Hematopoietic multipotent progenitor cell treated with erythropoietin and hydrocortisone succinate and interleukin-3 and kit ligand, for 4 days (in vitro differentiated cells): ENCODE data around the gene ALS2CL.
"Not testable (repeated sequence)": the region's sequence is repeated elsewhere in the genome, so short reads cannot be mapped to it uniquely, and the experiment has no call there.

Experiments
- DNase-seq: peaks from one replicate; pipeline ENCODE4 v3.0.0-alpha.2; 2015

ALS2CL gene

GRCh38 chr3:46693038-46693891 lies at the start of gene ALS2CL:
Gene ALS2CL, minus strand, starts transcription at chr3:46693679. Its CDS starts 4,239 bp downstream, at chr3:46689440.
- DNase-seq = peak; percentile 42

DNA sequence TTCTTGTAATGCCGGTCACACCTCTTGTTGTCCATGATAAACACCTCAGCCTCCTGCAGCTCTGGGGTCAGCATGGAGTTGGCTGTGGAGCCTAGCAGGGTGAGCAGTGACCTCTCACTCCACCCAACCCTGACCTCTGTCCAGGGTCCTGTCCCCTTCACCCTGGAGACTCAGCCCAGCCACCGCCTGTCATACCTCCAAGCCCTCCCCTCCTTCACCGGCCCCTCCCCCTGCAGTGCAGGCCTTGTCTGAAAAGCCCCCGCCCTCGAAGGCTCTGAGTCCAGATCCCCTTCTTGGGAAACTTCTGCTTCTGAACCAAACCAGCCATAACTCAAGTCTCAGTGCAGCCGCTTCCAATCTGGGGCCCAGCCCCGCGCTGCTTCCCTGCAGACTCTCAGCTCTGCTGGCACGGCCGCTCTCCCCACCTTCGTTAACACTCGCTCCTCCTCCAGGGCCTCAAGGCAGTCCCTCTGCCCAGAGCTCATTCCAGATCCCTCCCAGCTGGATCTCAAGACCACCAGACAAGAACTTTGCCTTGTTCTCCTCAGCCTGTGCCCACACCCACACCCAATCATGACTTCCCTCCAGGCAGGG lies 49.6 kb upstream of the ALS2CL start:
- no peak for DNase-seq

DNA sequence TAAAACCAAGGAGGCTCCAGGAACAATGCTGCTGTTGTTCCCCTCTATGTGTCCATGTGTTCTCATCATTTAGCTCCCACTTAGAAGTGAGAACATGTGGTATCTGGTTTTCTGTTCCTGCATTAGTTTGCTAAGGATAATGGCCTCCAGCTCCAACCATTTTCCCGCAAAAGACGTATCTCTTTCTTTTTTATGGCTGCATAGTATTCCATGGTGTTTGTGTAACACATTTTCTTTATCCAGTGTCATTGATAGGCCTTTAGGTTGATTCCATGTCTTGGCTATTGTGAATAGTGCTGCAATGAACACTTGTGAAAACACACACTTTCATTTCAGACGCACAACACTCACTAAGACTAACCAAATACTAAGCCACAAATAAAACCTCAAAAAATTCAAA lies 46.1 kb upstream of the ALS2CL start:
- DNase-seq = not testable (repeated sequence)

GRCh38 chr3:46737329-46737731 lies 43.9 kb upstream of the ALS2CL start:
- no peak for DNase-seq

DNA sequence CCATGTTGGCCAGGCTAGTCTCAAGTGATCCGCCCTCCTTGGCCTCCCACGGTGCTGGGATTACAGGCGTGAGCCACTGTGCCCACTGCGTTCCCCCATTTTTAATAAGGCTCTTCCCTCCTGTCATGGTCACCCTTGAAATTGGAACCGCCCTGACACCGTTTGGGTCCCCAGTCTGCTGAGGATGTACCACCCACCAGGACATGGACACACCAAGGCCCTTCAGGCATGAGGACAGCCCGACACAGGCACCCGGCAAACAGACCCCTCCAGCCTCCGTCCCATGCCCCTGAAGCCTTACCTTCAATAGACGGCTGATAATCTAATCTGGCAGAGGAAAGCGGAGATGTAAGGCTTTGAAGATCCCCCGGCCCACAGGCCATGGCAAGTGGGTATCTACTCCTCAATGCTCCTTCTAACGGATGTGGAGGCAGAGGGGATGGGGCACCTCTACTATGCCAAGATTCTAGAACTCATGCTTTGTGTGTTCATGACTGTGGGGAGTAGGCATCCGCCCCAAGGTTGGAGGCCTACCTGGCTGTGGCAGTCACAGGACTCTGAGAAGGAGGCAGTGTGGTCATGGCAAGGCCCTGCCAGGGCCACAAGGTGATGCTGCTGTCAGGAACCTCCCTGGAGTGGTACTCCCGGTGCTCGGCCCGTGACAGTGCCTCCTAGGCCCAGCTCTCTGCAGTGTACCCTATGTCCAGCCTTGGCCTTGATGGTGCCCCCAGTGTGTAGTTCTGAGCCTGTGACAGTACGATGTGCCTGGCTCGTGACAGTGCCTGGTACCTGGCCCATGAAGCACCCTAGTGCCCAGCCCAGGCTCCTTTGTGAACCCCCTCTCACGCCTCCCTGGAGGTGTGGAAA lies 42.8 kb upstream of the ALS2CL start:
- DNase-seq = no peak

GRCh38 chr3:46734773-46735172 lies 41.3 kb upstream of the ALS2CL start:
- DNase-seq = no peak

DNA sequence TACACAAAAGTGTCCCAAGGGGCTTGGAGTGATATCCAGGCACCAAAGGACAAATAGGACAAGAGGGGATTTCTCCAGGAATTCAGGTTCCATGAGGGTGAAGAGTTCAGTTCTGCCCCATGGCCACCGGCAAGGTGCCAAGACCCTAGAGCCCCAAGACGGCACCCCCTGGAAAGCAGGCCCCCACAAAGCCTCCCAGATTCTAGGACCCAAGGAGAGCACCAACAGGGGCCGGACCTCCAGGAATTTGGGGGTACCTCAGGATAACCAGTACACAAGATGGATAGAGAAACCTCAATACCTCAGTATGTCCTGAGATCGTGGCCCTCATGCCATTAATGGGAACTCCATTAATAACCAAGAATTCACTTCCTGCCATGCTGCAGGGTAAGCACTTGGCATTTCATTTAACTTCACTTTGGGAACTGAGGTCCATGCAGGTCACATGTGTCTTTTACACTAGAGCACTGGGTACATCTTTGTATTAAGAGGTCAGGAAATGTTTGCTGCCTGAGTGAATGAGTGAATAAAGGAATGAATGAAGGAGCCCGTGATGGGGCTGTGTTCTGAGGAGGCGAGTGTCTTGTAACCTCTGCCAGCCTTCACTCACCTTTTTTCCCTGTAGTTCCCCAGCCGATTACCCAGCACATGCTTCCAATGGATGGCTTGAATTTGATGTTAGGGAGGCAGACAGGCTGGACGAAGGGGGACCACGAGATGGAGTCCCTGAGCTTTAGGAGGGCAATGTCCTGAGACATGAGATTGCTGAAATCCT lies 39.7 kb upstream of the ALS2CL start:
- DNase-seq = no peak

GRCh38 chr3:46731795-46732194 lies 38.3 kb upstream of the ALS2CL start:
- DNase-seq = no peak

DNA sequence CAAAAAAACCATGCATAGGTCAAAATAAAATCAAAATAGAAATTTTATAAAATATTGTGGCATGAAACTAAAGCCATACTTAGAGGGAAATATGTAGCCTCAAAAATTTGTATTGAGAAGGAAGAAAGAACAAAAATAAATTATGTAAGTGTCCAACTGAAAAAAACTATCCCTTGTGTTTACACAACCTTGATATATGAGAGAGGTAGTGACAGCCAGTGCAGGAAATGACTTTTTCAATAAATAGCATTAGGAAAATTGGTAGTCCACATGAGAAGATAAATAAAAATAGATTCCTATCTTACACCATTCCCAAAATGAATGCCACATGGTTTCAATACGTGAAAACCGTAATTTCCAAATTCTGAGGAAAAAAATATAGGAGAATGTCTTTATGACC lies 37.3 kb upstream of the ALS2CL start:
- DNase-seq = no peak

DNA sequence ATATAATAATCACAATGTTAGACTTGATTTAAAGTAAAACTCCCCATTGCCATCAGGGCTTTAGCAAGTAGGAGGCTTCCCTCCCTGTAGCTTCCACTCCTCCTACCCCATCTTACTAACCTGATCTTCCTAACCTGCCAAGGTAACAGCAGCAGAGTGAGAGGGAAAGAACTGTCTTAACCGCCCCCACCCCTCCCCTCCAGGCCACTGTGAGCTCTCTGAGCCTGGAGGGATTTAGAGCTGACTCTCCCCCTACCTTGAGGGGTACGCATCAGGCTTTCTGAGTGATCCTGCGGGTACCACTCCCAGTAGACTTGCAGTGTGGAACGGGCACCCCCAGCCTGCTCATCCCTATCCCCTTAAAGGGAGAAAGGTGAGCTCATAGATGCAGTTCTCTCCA lies 35.6 kb upstream of the ALS2CL start:
- DNase-seq = no peak

- DNase-seq = no peak
These were observed 32.3 kb upstream of the ALS2CL start for GRCh38 chr3:46725621-46726314.

DNA sequence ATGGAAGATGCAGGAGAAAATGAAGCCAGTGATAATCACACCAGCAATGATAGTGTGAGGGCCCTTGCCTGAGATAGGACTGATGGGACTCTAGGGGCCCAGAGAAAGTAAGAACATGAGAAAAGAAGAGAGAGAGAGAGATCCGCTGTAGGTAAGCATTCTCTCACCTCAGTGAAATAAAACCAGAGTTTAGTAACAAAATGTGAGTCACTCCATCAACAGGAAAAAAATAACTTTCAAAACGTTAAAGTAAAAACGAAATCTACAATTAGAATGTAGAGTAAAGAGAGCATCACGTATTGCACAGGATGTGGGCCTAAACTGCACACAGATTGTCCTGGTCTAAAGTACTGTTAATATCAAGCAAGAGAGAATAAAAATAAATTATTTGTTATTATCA lies 30.9 kb upstream of the ALS2CL start:
- DNase-seq = no peak

- no peak for DNase-seq
These were observed 29.0 kb upstream of the ALS2CL start for GRCh38 chr3:46722443-46722842.

- no peak for DNase-seq
These were observed 27.5 kb upstream of the ALS2CL start for GRCh38 chr3:46721009-46721408.

DNA sequence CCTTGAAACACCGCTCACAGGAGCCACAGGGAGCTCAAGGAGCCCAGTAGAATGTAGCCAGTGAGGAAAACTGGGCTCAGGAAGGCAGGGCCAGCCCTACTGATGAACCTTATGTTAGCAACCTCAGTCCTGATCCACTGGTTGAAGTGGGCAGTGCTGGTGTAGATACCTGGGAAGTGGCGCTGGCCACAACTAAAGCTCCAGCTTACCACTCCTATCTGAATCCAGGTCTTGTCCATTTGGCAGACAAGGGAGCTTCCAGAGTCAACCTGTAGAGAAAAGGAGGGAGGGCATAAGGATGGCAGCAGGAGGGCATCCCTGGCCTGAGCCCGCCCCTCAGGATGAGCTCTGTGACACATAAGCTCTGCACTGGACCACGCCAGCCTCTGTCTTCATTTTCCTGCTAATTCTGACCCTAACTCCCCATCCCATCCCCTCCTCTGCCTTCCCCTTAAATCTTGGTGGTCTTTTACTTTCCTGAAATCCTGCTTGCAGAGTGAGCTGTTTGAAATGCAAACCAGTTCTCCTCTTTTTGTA lies 26.3 kb upstream of the ALS2CL start:
- no peak for DNase-seq

DNA sequence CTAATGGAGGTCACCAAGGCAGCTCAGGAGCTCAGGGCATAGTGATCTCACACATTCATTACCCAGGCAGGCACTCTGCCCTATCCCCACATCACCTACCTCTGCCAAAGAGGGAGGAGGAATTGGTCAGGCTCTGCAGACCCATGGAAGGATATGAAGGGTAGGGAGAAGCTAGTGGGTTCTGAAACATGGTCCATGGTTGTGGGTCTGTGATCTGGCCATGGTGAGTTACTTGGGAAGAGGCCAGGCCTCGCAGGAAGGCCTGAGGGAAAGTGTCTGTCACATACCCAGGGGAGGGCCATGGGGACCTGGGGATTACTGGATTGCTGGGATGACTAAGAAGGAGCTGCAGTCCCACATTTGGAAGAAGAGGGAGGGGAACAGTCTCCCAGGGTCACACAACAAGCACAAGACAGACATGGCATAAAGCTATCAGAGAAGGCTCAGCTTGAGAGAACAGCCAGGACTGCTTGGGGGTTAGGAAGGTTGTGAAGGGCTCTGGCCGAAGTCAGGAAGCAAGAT lies 25.6 kb upstream of the ALS2CL start:
- no peak for DNase-seq

DNA sequence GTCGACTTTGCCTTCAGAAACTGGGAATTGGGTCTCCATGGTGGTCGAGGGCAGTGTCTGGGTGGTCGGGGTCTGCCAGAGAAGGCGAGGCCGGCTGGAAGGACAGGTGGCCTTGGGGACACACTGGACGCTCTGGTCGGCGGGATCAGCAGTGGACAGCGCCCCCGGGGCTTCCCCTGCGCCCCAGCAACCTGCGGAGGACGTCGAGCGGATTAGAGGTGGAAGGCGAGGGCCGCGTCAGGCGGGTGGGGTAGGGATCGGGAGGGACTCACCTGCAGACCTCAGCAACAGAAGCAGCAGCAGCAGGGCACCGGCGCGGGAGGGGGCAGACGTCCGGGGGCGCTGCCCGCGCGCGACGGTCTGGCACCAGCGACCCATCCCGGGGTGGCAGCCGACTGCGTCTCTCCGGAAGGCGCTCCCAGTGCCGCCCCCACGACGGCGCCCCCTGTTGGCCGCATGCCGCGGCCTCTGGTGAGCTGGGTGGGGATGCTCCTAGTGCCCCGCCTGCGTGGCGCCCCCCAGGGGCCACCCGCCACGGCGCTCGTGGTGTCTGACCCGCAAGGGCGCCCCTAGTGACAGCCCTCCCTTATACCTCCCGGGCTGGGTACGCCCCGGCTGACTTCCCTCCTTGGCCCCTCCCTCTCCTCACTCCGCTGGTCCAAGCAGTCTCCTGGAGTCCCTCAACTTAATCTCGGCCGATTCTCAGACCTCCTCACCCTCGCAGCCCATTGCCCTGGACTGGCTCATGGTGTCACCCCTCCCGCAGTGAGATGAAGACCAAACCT lies 24.2 kb upstream of the ALS2CL start, which contains the start of gene PRSS50:
Gene PRSS50 (minus strand): TSS at position 423 of the 785 bp plus-strand sequence. CDS start 45 bp downstream, at position 378.
- DNase-seq = peak; percentile 66

DNA sequence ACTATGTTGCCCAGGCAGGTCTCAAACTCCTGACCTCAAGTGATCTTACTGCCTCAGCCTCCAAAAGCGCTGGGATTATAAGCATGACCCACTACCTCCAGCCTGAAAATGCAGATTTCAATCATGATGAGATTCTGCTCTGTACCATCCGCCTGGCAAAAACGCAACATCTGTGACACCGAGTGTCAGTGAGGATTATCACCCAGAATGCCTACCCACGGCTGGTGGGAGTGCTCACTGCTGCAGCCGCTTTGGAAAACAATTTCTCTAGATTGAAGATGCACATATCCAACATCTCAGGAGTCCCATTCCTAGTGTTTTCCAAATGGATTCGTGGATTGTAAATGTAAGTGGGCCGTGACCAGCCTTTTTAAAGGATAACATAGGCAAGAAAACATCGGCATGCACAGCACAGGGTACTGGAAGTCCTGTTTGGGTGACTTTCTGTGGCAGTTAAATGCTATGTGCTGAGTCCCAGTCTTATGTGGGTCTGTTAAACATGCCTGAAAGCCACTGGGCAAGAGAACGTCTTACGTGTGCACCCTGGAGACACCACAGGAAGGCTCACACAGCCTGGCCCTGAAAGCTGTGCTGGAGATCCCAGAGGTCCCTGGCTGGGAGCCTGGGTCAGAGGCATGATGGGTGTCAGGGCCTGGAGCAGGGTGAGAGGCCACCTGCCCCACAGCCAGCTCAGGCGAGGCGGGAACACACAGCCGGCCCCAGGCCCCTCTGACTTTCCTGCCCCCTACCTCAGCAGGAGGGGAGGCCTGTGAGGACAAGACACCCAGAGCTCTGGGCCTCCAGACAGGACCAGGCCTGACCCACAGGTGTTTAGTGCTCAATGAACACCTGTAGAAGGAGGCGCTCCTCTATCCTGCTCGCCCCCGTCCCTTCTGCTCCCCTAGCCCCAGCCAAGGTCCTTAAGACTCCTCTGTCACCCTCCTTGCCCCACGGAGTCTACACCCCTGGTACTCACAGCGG lies 23.3 kb upstream of the ALS2CL start:
- DNase-seq = no peak

- no peak for DNase-seq
These were observed 22.2 kb upstream of the ALS2CL start for GRCh38 chr3:46715507-46716175.
